HG03097 (cell line): Measurements from ENCODE around the gene FOXC2.

ENCODE experiments used
- ATAC-seq: cut with Tn5 transposase; IDR thresholded peaks from one replicate; pipeline ENCODE4 v1.9.1; 2021; ENCODE audit not compliant: unreplicated experiment, low FRiP score

The FOXC2 gene

DNA sequence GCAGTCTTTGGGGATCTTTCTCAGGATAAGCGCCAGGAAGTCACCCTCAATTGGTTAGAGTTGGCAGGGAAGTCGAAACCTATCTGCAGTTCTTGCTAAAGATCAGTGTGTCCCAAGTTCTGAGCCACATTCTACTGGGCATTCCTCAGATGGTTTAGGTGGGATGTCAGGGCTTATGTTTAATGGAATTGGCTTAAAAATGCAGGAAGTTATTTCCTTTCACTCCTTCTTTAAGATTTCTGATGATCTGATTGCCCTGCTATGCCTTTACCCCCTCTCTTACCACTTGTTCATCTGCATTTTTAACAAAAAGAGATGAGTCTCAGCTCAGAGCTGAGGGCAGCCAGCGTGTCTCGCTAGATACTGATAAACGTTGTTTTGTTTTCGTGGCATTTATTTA, 42.5 kb downstream of the FOXC2 start:
- ATAC-seq: no peak

DNA sequence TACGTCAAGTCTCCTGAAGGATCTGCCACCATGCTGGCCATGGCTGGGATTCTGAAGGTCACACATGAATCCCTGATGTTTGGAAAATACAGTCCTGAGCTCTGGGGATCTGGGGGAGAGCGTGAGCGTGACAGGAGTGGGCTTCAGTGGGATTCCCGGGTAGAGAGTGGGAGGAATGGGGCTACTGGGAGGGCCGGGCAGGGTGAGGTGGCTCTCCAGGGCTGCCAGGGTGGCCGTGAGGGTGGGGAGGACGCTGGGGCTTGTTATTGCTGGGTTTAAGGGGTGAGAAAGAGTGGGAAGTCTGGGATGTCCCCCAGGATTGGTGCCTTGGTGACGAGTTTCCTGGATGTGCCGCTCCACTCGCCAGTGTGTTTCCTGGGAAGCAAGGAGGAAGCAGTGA, 43.0 kb downstream of the FOXC2 start:
- no peak for ATAC-seq

DNA sequence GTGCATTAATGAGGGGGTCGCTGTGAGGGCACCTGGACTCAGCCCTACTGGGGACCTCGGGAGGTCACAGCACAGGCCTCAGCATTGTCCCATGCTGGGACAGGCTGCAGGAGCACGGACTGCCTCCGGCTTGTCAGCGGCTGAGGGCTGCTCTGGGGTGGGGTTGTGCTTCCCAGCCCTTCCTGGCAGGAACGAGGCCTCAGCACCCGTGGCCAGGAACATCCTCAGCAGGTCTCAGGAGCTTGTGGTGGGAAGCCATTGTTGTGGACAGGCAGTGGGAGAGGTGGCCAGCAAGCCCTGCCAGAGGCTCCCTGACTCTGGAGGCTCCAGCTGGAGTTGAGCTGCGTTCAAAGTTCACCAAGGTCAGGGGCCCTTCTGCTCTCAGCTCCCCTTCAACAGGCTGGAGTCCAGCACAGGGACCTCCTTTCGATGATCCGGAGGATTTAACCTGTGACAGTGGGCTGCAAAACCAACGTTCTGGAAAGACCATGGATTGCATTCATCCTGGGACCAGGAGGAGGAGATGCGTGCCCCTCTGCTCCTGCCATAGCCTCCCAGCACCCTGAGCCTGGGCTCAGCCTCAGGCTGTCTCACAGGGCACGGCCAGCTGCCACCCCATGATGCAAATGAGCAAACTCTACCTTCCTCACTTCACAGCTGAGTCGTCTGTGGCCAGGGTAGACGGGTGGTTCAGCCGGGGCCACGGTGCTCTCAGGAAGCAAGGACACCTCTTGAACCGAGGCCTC, 44.3 kb downstream of the FOXC2 start:
- no peak for ATAC-seq

DNA sequence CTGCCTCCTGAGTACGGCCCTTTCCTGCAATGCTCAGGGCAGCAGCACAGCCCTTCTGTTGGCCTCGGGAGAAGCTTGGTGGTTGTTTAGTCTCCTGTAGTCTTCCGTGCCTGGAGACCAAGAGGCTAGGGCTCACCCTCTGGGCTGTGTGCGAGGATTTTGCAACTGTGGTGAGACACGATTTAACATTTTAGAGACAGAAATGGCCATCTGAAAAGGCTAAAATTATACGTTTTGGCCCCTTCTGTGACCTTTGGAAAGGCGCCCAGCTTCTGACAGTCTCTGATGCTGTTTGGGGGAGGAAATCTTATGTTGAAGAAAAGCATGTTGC, 44.9 kb downstream of the FOXC2 start:
- ATAC-seq: no peak

DNA sequence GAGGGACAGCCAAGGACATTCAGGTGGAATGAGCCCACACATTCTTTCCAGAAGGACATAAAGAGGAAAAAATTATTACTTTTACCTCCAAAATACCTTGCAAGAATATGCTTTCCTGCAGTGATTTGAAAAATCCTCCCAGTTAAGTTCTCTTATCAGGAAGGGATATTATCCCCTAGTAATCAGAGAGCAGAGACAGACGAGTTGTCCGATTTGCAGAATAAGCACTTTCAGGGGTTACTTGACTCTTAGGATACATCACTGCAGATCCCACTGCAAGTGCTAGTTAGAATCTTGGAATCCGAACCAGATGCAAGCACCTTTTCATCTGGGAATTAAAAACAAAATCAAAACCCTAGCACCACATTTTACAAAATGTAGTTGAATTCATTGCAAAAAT, 45.3 kb downstream of the FOXC2 start:
- no peak for ATAC-seq

DNA sequence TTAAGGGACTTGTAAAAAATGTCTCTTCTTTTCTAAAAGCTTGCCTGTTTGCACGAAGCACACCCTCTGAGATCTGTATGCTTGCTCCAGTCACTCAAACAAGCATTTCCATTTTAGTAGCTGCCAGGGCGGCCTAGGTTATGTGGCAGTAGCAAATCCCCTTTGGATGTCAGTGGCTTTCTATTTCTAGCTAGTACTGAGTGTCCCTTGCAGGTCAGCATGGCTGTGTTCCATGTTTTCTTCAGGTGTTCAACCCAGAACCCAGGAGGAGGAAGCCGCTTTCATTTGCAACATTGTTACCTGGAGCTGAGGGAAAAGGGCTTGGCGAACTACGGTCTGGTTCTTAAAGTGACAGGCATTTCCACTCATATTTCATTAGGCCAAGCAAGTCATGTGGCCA, 48.1 kb downstream of the FOXC2 start:
- ATAC-seq: no peak

DNA sequence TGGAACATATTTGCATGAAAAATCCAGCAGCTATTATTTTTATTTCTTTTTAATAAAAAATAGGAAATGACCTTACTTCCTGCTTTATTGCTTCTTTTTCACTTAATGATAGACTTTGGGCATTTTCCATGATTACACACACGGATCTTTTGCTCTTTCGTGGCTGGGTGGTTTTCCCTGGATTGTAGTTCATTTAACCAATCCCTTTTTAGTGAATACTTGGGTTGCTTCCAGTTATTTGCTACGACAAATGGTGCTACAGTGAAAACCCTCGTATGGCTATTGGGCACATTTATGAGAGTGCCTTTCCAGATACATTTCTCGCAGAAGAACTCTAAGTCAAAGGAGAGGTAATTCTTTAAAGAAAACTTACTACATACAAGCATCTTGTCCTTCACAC, 50.3 kb downstream of the FOXC2 start:
- ATAC-seq: no peak

DNA sequence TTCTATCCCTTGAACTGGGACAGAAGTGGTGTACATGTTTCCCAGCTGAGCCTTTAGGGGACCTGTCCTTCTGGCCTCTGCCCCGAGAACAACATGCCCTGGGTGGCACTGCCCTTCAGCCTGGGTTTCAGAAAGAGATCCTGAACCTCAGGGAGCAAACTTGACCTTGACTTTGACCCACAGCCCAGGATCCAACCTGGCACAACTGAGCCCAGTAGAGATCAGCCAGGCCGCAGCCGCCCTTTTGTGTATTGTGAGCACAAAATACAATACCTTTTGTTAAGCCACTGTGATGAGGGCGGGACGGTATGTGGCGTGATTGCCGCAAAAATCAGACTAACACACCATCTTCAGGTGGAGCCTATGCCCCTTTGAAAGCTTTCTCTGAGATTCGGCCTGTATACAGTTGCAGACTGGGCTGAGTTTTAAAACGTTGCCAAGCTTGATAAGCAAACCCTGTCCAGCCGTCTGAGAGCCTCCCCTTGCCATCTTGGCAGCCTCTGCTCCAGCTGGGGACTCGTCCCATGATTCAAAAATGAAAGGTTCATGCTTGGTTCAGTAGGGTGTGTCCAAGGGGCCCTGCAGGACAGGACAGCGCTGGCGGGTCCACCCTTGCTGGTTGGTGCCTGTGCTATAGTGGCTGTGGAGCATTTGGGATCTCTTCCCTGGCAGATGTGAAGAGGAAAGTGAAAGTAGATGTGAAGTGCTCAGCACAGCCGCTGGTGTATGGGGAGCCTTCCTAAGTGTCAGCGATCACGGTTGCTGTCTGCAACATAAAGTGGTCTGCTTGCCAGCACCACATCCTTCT, 52.0 kb downstream of the FOXC2 start:
- ATAC-seq: no peak
